ENCODE results near the gene KMT2E. TPM values are rescaled to one million over a fixed set of nuclear protein-coding genes. Genes with fewer than 3 reads are reported as not detected.

Gene KMT2E
- total RNA-seq, 1 experiment from 2014 or later, result 52.3 TPM

GRCh38 chr7:105127179-105127578 lies 113.2 kb downstream of the KMT2E start:
- TF ChIP-seq ZBTB21 (CRISPR knock-in tag; IDR thresholded peaks at IDR 0.05; ENCODE audit: borderline replicate concordance), result no peak
- TF ChIP-seq NFATC4 (CRISPR knock-in tag; IDR thresholded peaks at IDR 0.05), result no peak
- TF ChIP-seq, protein P1, sequence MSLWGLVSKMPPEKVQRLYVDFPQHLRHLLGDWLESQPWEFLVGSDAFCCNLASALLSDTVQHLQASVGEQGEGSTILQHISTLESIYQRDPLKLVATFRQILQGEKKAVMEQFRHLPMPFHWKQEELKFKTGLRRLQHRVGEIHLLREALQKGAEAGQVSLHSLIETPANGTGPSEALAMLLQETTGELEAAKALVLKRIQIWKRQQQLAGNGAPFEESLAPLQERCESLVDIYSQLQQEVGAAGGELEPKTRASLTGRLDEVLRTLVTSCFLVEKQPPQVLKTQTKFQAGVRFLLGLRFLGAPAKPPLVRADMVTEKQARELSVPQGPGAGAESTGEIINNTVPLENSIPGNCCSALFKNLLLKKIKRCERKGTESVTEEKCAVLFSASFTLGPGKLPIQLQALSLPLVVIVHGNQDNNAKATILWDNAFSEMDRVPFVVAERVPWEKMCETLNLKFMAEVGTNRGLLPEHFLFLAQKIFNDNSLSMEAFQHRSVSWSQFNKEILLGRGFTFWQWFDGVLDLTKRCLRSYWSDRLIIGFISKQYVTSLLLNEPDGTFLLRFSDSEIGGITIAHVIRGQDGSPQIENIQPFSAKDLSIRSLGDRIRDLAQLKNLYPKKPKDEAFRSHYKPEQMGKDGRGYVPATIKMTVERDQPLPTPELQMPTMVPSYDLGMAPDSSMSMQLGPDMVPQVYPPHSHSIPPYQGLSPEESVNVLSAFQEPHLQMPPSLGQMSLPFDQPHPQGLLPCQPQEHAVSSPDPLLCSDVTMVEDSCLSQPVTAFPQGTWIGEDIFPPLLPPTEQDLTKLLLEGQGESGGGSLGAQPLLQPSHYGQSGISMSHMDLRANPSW (CRISPR knock-in tag; conservative IDR thresholded peaks at IDR 0.05; ENCODE audit: low read depth), result no peak
- Mint-ChIP-seq H3K27me3 (ENCODE audit: low read depth) (no peaks in the 10 kb centered on the region), H3K36me3 (peaks cover 17% of the 10 kb centered on the region), H3K4me3 (no peak overlapping the region), H3K9me3 (no peaks in the 10 kb centered on the region), H3K27ac (no peak overlapping the region), H3K4me1 (peaks cover 17% of the 10 kb centered on the region)
- no peak for ATAC-seq
- CTCF ChIA-PET, result no interaction called here
- no peak for DNase-seq (ENCODE audit: low spot score)
- POLR2A ChIA-PET, result no interaction called here

DNA sequence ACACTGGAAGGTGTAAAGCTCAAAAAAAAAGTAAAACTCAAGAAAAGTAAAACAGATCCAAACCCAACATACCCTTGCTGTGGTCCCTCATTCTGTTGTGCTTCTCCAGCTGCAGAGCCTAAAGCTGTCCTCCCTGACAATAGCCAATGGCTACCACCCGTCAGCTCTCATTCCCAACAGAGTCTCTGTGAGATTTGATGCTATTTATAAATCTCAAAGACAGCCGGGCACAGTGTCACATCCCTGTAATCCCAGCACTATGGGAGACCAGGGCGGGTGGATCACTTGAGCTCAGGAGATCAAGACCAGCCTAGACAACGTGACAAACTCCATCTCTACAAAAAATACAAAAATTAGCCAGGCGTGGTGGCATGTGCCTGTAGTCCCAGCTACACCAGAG lies 116.0 kb downstream of the KMT2E start:
- DNase-seq (ENCODE audit: low spot score), result no peak
- ChIA-PET CTCF (interaction anchor here (1.2 to 1.9 kb wide), 2 partner anchors 11 to 247 kb away, joined by 3 to 8 read pairs; no protein-coding TSS in a partner anchor), POLR2A (no interaction called here)
- no peak for ATAC-seq
- no peak overlapping the region for H3K4me3 Mint-ChIP-seq
- no peaks in the 10 kb centered on the region for H3K9me3 Mint-ChIP-seq
- peaks cover 5% of the 10 kb centered on the region; the same call in 1 of the 2 replicates for H3K4me1 Mint-ChIP-seq
- TF ChIP-seq ZNF423 (CRISPR knock-in tag; IDR thresholded peaks at IDR 0.05), result no peak
- no peak for TF ChIP-seq GTF2I (CRISPR knock-in tag; conservative IDR thresholded peaks at IDR 0.05)
- TF ChIP-seq TP53 (CRISPR knock-in tag; IDR thresholded peaks at IDR 0.05), result no peak
- no peak for TF ChIP-seq TEAD4 (CRISPR knock-in tag; IDR thresholded peaks at IDR 0.05)
- TF ChIP-seq ZNF232 (CRISPR knock-in tag; IDR thresholded peaks at IDR 0.05), result no peak
- TF ChIP-seq FOXP1 (CRISPR knock-in tag; IDR thresholded peaks at IDR 0.05; ENCODE audit: borderline replicate concordance), result no peak
- TF ChIP-seq, protein P2, sequence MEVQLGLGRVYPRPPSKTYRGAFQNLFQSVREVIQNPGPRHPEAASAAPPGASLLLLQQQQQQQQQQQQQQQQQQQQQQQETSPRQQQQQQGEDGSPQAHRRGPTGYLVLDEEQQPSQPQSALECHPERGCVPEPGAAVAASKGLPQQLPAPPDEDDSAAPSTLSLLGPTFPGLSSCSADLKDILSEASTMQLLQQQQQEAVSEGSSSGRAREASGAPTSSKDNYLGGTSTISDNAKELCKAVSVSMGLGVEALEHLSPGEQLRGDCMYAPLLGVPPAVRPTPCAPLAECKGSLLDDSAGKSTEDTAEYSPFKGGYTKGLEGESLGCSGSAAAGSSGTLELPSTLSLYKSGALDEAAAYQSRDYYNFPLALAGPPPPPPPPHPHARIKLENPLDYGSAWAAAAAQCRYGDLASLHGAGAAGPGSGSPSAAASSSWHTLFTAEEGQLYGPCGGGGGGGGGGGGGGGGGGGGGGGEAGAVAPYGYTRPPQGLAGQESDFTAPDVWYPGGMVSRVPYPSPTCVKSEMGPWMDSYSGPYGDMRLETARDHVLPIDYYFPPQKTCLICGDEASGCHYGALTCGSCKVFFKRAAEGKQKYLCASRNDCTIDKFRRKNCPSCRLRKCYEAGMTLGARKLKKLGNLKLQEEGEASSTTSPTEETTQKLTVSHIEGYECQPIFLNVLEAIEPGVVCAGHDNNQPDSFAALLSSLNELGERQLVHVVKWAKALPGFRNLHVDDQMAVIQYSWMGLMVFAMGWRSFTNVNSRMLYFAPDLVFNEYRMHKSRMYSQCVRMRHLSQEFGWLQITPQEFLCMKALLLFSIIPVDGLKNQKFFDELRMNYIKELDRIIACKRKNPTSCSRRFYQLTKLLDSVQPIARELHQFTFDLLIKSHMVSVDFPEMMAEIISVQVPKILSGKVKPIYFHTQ (CRISPR knock-in tag; IDR thresholded peaks at IDR 0.05), result no peak
- TF ChIP-seq CREM (CRISPR knock-in tag; IDR thresholded peaks at IDR 0.05), result no peak
- no peak for TF ChIP-seq CDX4 (CRISPR knock-in tag; IDR thresholded peaks at IDR 0.05; ENCODE audit: borderline replicate concordance)
- no peak for TF ChIP-seq KAT7 (CRISPR knock-in tag; IDR thresholded peaks at IDR 0.05; ENCODE audit: borderline replicate concordance)
- TF ChIP-seq MAX (CRISPR knock-in tag; IDR thresholded peaks at IDR 0.05), result no peak
- H3K27ac Mint-ChIP-seq, result no peak overlapping the region; the same call in 1 of the 2 replicates
- H3K36me3 Mint-ChIP-seq, result peaks cover 23% of the 10 kb centered on the region
- H3K27me3 Mint-ChIP-seq (ENCODE audit: low read depth), result no peaks in the 10 kb centered on the region

DNA sequence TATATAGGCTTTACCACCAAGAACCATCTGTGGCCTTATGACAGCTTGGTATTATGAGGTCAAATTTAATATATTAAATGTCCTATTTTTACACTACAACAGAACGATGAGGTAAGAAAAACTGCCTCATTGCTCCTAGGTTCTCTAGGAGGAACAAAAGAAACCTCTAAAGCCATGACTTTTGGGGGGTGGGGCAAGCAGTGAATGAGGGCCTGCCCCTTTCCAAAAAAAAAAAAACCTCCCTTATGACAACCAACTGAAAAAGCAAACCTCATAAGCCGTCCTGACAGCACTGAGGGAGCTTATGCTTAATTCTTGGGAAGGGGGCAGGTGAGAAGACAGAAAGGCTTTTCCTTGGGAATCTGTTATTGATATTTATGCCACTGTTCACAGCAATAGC lies 116.6 kb downstream of the KMT2E start:
- H3K4me3 Mint-ChIP-seq, result no peak overlapping the region
- CTCF ChIA-PET, result interaction anchor here (1.2 to 1.9 kb wide), 2 partner anchors 10 to 247 kb away, joined by 3 to 8 read pairs; no protein-coding TSS in a partner anchor
- POLR2A ChIA-PET, result no interaction called here
- TF ChIP-seq, protein P3, sequence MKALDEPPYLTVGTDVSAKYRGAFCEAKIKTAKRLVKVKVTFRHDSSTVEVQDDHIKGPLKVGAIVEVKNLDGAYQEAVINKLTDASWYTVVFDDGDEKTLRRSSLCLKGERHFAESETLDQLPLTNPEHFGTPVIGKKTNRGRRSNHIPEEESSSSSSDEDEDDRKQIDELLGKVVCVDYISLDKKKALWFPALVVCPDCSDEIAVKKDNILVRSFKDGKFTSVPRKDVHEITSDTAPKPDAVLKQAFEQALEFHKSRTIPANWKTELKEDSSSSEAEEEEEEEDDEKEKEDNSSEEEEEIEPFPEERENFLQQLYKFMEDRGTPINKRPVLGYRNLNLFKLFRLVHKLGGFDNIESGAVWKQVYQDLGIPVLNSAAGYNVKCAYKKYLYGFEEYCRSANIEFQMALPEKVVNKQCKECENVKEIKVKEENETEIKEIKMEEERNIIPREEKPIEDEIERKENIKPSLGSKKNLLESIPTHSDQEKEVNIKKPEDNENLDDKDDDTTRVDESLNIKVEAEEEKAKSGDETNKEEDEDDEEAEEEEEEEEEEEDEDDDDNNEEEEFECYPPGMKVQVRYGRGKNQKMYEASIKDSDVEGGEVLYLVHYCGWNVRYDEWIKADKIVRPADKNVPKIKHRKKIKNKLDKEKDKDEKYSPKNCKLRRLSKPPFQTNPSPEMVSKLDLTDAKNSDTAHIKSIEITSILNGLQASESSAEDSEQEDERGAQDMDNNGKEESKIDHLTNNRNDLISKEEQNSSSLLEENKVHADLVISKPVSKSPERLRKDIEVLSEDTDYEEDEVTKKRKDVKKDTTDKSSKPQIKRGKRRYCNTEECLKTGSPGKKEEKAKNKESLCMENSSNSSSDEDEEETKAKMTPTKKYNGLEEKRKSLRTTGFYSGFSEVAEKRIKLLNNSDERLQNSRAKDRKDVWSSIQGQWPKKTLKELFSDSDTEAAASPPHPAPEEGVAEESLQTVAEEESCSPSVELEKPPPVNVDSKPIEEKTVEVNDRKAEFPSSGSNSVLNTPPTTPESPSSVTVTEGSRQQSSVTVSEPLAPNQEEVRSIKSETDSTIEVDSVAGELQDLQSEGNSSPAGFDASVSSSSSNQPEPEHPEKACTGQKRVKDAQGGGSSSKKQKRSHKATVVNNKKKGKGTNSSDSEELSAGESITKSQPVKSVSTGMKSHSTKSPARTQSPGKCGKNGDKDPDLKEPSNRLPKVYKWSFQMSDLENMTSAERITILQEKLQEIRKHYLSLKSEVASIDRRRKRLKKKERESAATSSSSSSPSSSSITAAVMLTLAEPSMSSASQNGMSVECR (CRISPR knock-in tag; IDR thresholded peaks at IDR 0.05; ENCODE audit: borderline replicate concordance), result no peak
- no peak for TF ChIP-seq HMGXB4 (CRISPR knock-in tag; IDR thresholded peaks at IDR 0.05)
- TF ChIP-seq FOXK1 (CRISPR knock-in tag; IDR thresholded peaks at IDR 0.05), result no peak
- TF ChIP-seq, protein P4, sequence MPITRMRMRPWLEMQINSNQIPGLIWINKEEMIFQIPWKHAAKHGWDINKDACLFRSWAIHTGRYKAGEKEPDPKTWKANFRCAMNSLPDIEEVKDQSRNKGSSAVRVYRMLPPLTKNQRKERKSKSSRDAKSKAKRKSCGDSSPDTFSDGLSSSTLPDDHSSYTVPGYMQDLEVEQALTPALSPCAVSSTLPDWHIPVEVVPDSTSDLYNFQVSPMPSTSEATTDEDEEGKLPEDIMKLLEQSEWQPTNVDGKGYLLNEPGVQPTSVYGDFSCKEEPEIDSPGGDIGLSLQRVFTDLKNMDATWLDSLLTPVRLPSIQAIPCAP (CRISPR knock-in tag; IDR thresholded peaks at IDR 0.05), result no peak
- no peak for TF ChIP-seq RORB (CRISPR knock-in tag; IDR thresholded peaks at IDR 0.05)

More for the DNA sequence above, 116.6 kb downstream of the KMT2E start:
- no peak for DNase-seq (ENCODE audit: low spot score)
- 0 out of 2 replicates have a peak, but pooled peaks cover 4% of the 10 kb centered on the region for H3K4me1 Mint-ChIP-seq
- H3K27me3 Mint-ChIP-seq (ENCODE audit: low read depth), result no peaks in the 10 kb centered on the region
- peaks cover 18% of the 10 kb centered on the region; the same call in 1 of the 2 replicates for H3K36me3 Mint-ChIP-seq
- no peak overlapping the region for H3K27ac Mint-ChIP-seq
- H3K9me3 Mint-ChIP-seq, result no peaks in the 10 kb centered on the region
- no peak for ATAC-seq
